ENCODE measurements around the gene IFIT1B. TPM values are rescaled to one million over a fixed set of nuclear protein-coding genes. Genes with fewer than 3 reads are reported as not detected.
"Not testable (repeated sequence)": the region's sequence is repeated elsewhere in the genome, so short reads cannot be mapped to it uniquely, and the experiment has no call there.

IFIT1B gene
- not detected for total RNA-seq

- Mint-ChIP-seq H3K27me3 (peaks cover 9% of the 10 kb centered on the region), H3K36me3 (peaks cover 1% of the 10 kb centered on the region), H3K27ac (no peak within 1 kb of the TSS), H3K4me1 (peaks cover 3% of the 10 kb centered on the region), H3K4me3 (no peak within 1 kb of the TSS), H3K9me3 (no peaks in the 10 kb centered on the region)
- POLR2A ChIA-PET: no interaction called here
- DNase-seq: no peak
- ATAC-seq (ENCODE audit: low read depth): no peak
Observed at GRCh38 chr10:89377705-89378637, at the start of gene IFIT1B. Gene IFIT1B (plus strand): TSS chr10:89378056. CDS start chr10:89378136, 80 bp downstream.

- peaks cover 35% of the 10 kb centered on the region for H3K36me3 Mint-ChIP-seq
- peak overlapping the region; percentile 94 for H3K27ac Mint-ChIP-seq
- H3K27me3 Mint-ChIP-seq: no peaks in the 10 kb centered on the region
- H3K9me3 Mint-ChIP-seq: peaks cover 1% of the 10 kb centered on the region
- H3K4me1 Mint-ChIP-seq: peaks cover 41% of the 10 kb centered on the region
- peak overlapping the region; percentile 92 for H3K4me3 Mint-ChIP-seq
- ATAC-seq (ENCODE audit: low read depth) (no peak), DNase-seq (no peak)
- POLR2A ChIA-PET: interaction anchor here (2.3 to 4.0 kb wide), 3 partner anchors 28 to 64 kb away, joined by 6 to 40 read pairs (median 28); partner anchors contain the start of genes IFIT1 and IFIT2
Observed at GRCh38 chr10:89329151-89329550, 48.7 kb upstream of the IFIT1B start.

- Mint-ChIP-seq H3K36me3 (peaks cover 34% of the 10 kb centered on the region), H3K4me3 (peak overlapping the region; percentile 92), H3K4me1 (peaks cover 44% of the 10 kb centered on the region), H3K27ac (peak overlapping the region; percentile 78)
- not testable (repeated sequence) for H3K27me3 Mint-ChIP-seq; ATAC-seq (ENCODE audit: low read depth); DNase-seq; H3K9me3 Mint-ChIP-seq
- POLR2A ChIA-PET: interaction anchor here (0.7 to 4.0 kb wide), 4 partner anchors 10 to 63 kb away, joined by 3 to 28 read pairs (median 4); partner anchors contain the start of genes IFIT1 and IFIT2
Observed at GRCh38 chr10:89330014-89330413, 47.8 kb upstream of the IFIT1B start.

- peak overlapping the region; percentile 78 for H3K27ac Mint-ChIP-seq
- ATAC-seq (ENCODE audit: low read depth) (no peak), DNase-seq (no peak)
- no peaks in the 10 kb centered on the region for H3K27me3 Mint-ChIP-seq
- peaks cover 1% of the 10 kb centered on the region for H3K9me3 Mint-ChIP-seq
- H3K4me3 Mint-ChIP-seq: peak overlapping the region; percentile 92
- peaks cover 51% of the 10 kb centered on the region for H3K4me1 Mint-ChIP-seq
- peaks cover 38% of the 10 kb centered on the region for H3K36me3 Mint-ChIP-seq
- POLR2A ChIA-PET: interaction anchor here (1.0 to 4.0 kb wide), 4 partner anchors 9 to 371 kb away, joined by 3 to 28 read pairs (median 5); partner anchors contain the start of genes IFIT1 and KIF20B
Observed at GRCh38 chr10:89330537-89331212, 47.2 kb upstream of the IFIT1B start.

- ATAC-seq (ENCODE audit: low read depth); H3K9me3 Mint-ChIP-seq; DNase-seq; H3K27me3 Mint-ChIP-seq: not testable (repeated sequence)
- POLR2A ChIA-PET: interaction anchor here (0.6 to 2.1 kb wide), 10 partner anchors 10 to 370 kb away, joined by 3 to 16 read pairs (median 4); partner anchors contain the start of genes IFIT1 and KIF20B
- Mint-ChIP-seq H3K27ac (peak overlapping the region; percentile 78), H3K4me3 (peak overlapping the region; percentile 92), H3K4me1 (peaks cover 57% of the 10 kb centered on the region), H3K36me3 (peaks cover 40% of the 10 kb centered on the region)
Observed at GRCh38 chr10:89331487-89332122, 46.3 kb upstream of the IFIT1B start.

- Mint-ChIP-seq H3K27ac (peak overlapping the region; percentile 78), H3K9me3 (no peaks in the 10 kb centered on the region), H3K4me3 (peak overlapping the region; percentile 92), H3K27me3 (no peaks in the 10 kb centered on the region), H3K4me1 (peaks cover 59% of the 10 kb centered on the region), H3K36me3 (peaks cover 42% of the 10 kb centered on the region)
- ATAC-seq (ENCODE audit: low read depth) (peak; percentile 39), DNase-seq (no peak)
- POLR2A ChIA-PET: interaction anchor here (0.6 to 2.1 kb wide), 9 partner anchors 9 to 369 kb away, joined by 3 to 16 read pairs (median 4); partner anchors contain the start of genes FAS, IFIT1 and KIF20B
Observed at GRCh38 chr10:89332123-89332633, 45.7 kb upstream of the IFIT1B start.

- H3K36me3 Mint-ChIP-seq: peaks cover 61% of the 10 kb centered on the region
- peak overlapping the region; percentile 4 for H3K4me3 Mint-ChIP-seq
- DNase-seq: no peak
- no peaks in the 10 kb centered on the region for H3K27me3 Mint-ChIP-seq
- POLR2A ChIA-PET: interaction anchor here (0.7 kb wide), 1 partner anchor 58 kb away, joined by 3 read pairs; no protein-coding TSS in a partner anchor
- H3K27ac Mint-ChIP-seq: no peak overlapping the region
- ATAC-seq (ENCODE audit: low read depth): no peak
- peaks cover 63% of the 10 kb centered on the region for H3K4me1 Mint-ChIP-seq
- H3K9me3 Mint-ChIP-seq: no peaks in the 10 kb centered on the region
Observed at GRCh38 chr10:89335226-89335625, 42.6 kb upstream of the IFIT1B start.

GRCh38 chr10:89336241-89336640 is 41.6 kb upstream of the IFIT1B start:
- POLR2A ChIA-PET: no interaction called here
- Mint-ChIP-seq H3K27me3 (no peaks in the 10 kb centered on the region), H3K4me3 (peak overlapping the region; percentile 23)

GRCh38 chr10:89337484-89337883 is 40.4 kb upstream of the IFIT1B start:
- DNase-seq (no peak), ATAC-seq (ENCODE audit: low read depth) (peak; percentile 63)
- Mint-ChIP-seq H3K4me1 (peaks cover 48% of the 10 kb centered on the region), H3K27me3 (no peaks in the 10 kb centered on the region), H3K27ac (peak overlapping the region; percentile 31), H3K36me3 (peaks cover 73% of the 10 kb centered on the region), H3K4me3 (peak overlapping the region; percentile 11), H3K9me3 (no peaks in the 10 kb centered on the region)
- POLR2A ChIA-PET: interaction anchor here (0.8 to 2.0 kb wide), 5 partner anchors 10 to 55 kb away, joined by 3 to 13 read pairs (median 4); partner anchors contain the start of genes IFIT1, IFIT2 and IFIT3

More at GRCh38 chr10:89336241-89336640, 41.6 kb upstream of the IFIT1B start:
- no peaks in the 10 kb centered on the region for H3K9me3 Mint-ChIP-seq
- no peak overlapping the region for H3K27ac Mint-ChIP-seq
- DNase-seq: no peak
- peaks cover 67% of the 10 kb centered on the region for H3K36me3 Mint-ChIP-seq
- no peak for ATAC-seq (ENCODE audit: low read depth)
- peaks cover 55% of the 10 kb centered on the region for H3K4me1 Mint-ChIP-seq

- peaks cover 37% of the 10 kb centered on the region for H3K4me1 Mint-ChIP-seq
- H3K36me3 Mint-ChIP-seq: peaks cover 77% of the 10 kb centered on the region
- POLR2A ChIA-PET: interaction anchor here (1.5 to 2.0 kb wide), 2 partner anchors 11 to 30 kb away, joined by 4 to 13 read pairs; partner anchors contain the start of gene IFIT3
- H3K4me3 Mint-ChIP-seq: no peak overlapping the region
- ATAC-seq (ENCODE audit: low read depth): no peak
- H3K27me3 Mint-ChIP-seq: no peaks in the 10 kb centered on the region
- DNase-seq: no peak
- no peak overlapping the region for H3K27ac Mint-ChIP-seq
- no peaks in the 10 kb centered on the region for H3K9me3 Mint-ChIP-seq
Observed at GRCh38 chr10:89338713-89339112, 39.1 kb upstream of the IFIT1B start.

GRCh38 chr10:89339875-89340274 is 38.0 kb upstream of the IFIT1B start:
- H3K27me3 Mint-ChIP-seq: no peaks in the 10 kb centered on the region
- H3K4me1 Mint-ChIP-seq: peaks cover 31% of the 10 kb centered on the region
- H3K9me3 Mint-ChIP-seq: no peaks in the 10 kb centered on the region
- POLR2A ChIA-PET: interaction anchor here (0.8 to 0.9 kb wide), 2 partner anchors 9 to 12 kb away, joined by 3 read pairs; partner anchors contain the start of gene IFIT3
- peaks cover 75% of the 10 kb centered on the region for H3K36me3 Mint-ChIP-seq
- H3K4me3 Mint-ChIP-seq: no peak overlapping the region
- DNase-seq: no peak
- H3K27ac Mint-ChIP-seq: no peak overlapping the region
- ATAC-seq (ENCODE audit: low read depth): no peak

- Mint-ChIP-seq H3K9me3 (no peaks in the 10 kb centered on the region), H3K4me3 (no peak overlapping the region), H3K36me3 (peaks cover 59% of the 10 kb centered on the region), H3K27ac (no peak overlapping the region), H3K4me1 (peaks cover 17% of the 10 kb centered on the region), H3K27me3 (no peaks in the 10 kb centered on the region)
- POLR2A ChIA-PET: interaction anchor here (1.3 to 1.6 kb wide), 2 partner anchors 10 to 14 kb away, joined by 3 read pairs; no protein-coding TSS in a partner anchor
- no peak for ATAC-seq (ENCODE audit: low read depth)
- DNase-seq: no peak
Observed at GRCh38 chr10:89341649-89342048, 36.2 kb upstream of the IFIT1B start.
